Measurements from ENCODE around the gene DNAJB12. TPM values are rescaled to one million over a fixed set of nuclear protein-coding genes. Genes with fewer than 3 reads are reported as not detected.

Gene DNAJB12
- total RNA-seq, 6 experiments from 2014 or later, result 16.6 to 22.1 (median 19.2) TPM

DNA sequence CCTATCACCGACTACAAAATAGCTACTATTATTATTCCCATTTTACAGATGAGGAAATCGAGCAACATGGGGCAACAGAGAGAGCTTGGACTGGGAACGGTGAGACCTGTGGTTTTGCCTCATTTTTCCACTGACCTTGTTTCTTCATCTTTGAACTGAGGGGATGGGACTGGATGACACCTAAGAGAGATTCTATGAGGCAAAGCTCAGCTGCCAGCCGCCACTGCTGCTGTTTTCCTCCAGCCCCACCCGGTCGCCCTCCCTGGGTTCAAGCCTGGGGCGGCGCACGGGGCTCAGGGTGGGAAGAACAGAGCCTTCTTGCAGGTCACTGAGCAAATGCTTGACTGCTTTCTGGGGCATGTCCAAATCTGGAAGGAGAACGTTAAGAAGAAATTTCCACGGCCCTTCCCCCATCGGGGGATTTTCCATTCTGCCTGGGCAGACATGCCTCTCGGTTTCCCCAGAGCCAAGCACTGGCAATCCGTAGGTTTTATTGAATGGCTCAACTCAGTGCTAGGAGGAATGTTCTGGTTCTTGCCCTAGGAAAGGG is 68.7 kb downstream of the DNAJB12 start:
- Histone ChIP-seq H3K9me3 (no peaks in the 10 kb centered on the region), H3K4me1 (no peaks in the 10 kb centered on the region), H3K36me3 (no peaks in the 10 kb centered on the region), H3K27ac (no peak overlapping the region), H3K27me3 (no peaks in the 10 kb centered on the region), H3K4me3 (no peak overlapping the region)
- TF ChIP-seq POLR2A (IDR thresholded peaks at IDR 0.05), result no peak
- TF ChIP-seq, protein P1, sequence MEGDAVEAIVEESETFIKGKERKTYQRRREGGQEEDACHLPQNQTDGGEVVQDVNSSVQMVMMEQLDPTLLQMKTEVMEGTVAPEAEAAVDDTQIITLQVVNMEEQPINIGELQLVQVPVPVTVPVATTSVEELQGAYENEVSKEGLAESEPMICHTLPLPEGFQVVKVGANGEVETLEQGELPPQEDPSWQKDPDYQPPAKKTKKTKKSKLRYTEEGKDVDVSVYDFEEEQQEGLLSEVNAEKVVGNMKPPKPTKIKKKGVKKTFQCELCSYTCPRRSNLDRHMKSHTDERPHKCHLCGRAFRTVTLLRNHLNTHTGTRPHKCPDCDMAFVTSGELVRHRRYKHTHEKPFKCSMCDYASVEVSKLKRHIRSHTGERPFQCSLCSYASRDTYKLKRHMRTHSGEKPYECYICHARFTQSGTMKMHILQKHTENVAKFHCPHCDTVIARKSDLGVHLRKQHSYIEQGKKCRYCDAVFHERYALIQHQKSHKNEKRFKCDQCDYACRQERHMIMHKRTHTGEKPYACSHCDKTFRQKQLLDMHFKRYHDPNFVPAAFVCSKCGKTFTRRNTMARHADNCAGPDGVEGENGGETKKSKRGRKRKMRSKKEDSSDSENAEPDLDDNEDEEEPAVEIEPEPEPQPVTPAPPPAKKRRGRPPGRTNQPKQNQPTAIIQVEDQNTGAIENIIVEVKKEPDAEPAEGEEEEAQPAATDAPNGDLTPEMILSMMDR (IDR thresholded peaks at IDR 0.05), result no peak
- ATAC-seq (no peak), DNase-seq (no peak)
- intact Hi-C loops (cut with DNase I), result no loop called here
- 56% methylated on average over 7 of the region's 14 CpGs for WGBS (ENCODE audit: insufficient coverage, low coverage, low lambda C conversion rate, missing lambda C conversion rate)

DNA sequence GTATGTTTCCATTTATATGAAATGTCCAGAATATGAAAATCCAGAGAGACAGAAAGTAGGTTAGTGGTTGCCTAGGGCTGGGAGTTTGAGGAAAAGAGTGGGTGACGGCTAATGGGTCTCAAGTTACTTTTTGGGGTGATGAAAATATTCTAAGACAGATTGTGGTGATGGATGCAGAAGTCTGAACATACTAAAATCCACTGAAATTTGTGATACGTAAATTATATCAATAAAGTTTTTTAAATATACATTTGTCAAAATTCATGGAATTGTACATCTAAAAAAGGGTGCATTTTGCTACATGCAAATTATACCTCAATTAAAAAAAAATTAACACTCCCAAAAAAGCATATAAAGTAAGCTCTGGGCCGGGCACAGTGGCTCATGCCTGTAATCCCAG is 71.6 kb downstream of the DNAJB12 start:
- Histone ChIP-seq H3K4me3 (no peak overlapping the region), H3K27ac (no peak overlapping the region), H3K9me3 (no peaks in the 10 kb centered on the region), H3K4me1 (no peaks in the 10 kb centered on the region), H3K27me3 (no peaks in the 10 kb centered on the region), H3K36me3 (no peaks in the 10 kb centered on the region)
- intact Hi-C loops (cut with DNase I), result no loop called here
- 100% methylated on average over 3 of the region's 3 CpGs for WGBS (ENCODE audit: insufficient coverage, low coverage, low lambda C conversion rate, missing lambda C conversion rate)
- DNase-seq (no peak), ATAC-seq (no peak)
- TF ChIP-seq POLR2A (IDR thresholded peaks at IDR 0.05), result no peak
- TF ChIP-seq, protein P1 (IDR thresholded peaks at IDR 0.05), result no peak

Small RNA genes within 50 kb of the gene (small RNA-seq; reads per million reads assigned to genes)
- gene RNU6-805P, result 0 reads per million in 2 experiments

Other genes starting within 250 kb of the DNAJB12 start
- gene ANAPC16, start 138.9 kb downstream of the DNAJB12 start, total RNA-seq, result 10 to 100 TPM; 38.6 to 79.2 (median 51.3) TPM
- gene ASCC1, start 138.6 kb downstream of the DNAJB12 start, total RNA-seq, result 10 to 100 TPM; 12.0 to 26.5 (median 14.5) TPM
- 100 to 1,000 TPM in 4 of 6 experiments, 10 to 100 TPM in 2; 51.7 to 180 (median 143) TPM for gene DDIT4, start 81.0 kb downstream of the DNAJB12 start, total RNA-seq